Subcutaneous abdominal adipose tissue (tissue), 5 donors: Measurements from ENCODE around the gene TUSC2.
A peak's percentile ranks its signal among the peaks of the same experiment; 100 is the strongest.

ENCODE experiments used
- H3K27ac ChIP-seq: one replicate; pipeline ENCODE4 v1.7.0; 2013; ENCODE audit warnings: low read depth, mild to moderate bottlenecking, inconsistent platforms, low read length, moderate library complexity
- H3K27me3 ChIP-seq, 5 donors: one replicate each; pipeline ENCODE4 v1.7.0; 2013; ENCODE audit warnings: low read length in 5 of 5, inconsistent platforms in 1 of 5; ENCODE audit not compliant: control insufficient read depth in 5 of 5, insufficient read depth in 4 of 5
- H3K36me3 ChIP-seq, 5 donors: one replicate each; pipeline ENCODE4 v1.7.0; 2013; ENCODE audit warnings: low read length in 5 of 5; ENCODE audit not compliant: control insufficient read depth in 5 of 5, insufficient read depth in 5 of 5
- H3K4me1 ChIP-seq, 5 donors: one replicate each; pipeline ENCODE4 v1.7.0; 2013; ENCODE audit warnings: low read length in 5 of 5, mild to moderate bottlenecking in 3 of 5, moderate library complexity in 1 of 5; ENCODE audit not compliant: control insufficient read depth in 5 of 5, insufficient read depth in 5 of 5
- H3K4me3 ChIP-seq, 5 donors: one replicate each; pipeline ENCODE4 v1.7.0; 2013; ENCODE audit warnings: low read length in 5 of 5, low read depth in 1 of 5
- H3K9ac ChIP-seq, 5 donors: one replicate each; pipeline ENCODE4 v1.7.0; 2013; ENCODE audit warnings: low read length in 5 of 5, mild to moderate bottlenecking in 4 of 5, moderate library complexity in 3 of 5
- H3K9me3 ChIP-seq, 5 donors: one replicate each; pipeline ENCODE4 v1.7.0; 2013; ENCODE audit warnings: low read length in 5 of 5; ENCODE audit not compliant: control insufficient read depth in 5 of 5
- donor health status: healthy.
- donor health status: healthy.
- donor health status: healthy.
- donor health status: healthy.
- donor health status: healthy.

Gene TUSC2

GRCh38 chr3:50354850-50355249 is 26.8 kb upstream of the TUSC2 start:
- no peak overlapping the region for H3K4me3 ChIP-seq
- no peaks in the 10 kb centered on the region for H3K9me3 ChIP-seq
- H3K27ac ChIP-seq, result no peak overlapping the region
- H3K4me1 ChIP-seq, result peaks cover 34 to 69% (median 60%) of the 10 kb centered on the region in 5 donors
- H3K9ac ChIP-seq, result no peak overlapping the region
- peaks cover 0 to 47% (median 41%) of the 10 kb centered on the region in 5 donors for H3K36me3 ChIP-seq
- H3K27me3 ChIP-seq, result no peaks in the 10 kb centered on the region

GRCh38 chr3:50354186-50354764 is 26.3 kb upstream of the TUSC2 start:
- no peaks in the 10 kb centered on the region for H3K9me3 ChIP-seq
- no peak overlapping the region for H3K9ac ChIP-seq
- no peak overlapping the region for H3K27ac ChIP-seq
- no peaks in the 10 kb centered on the region for H3K27me3 ChIP-seq
- no peak overlapping the region for H3K4me3 ChIP-seq
- peaks cover 0 to 47% (median 41%) of the 10 kb centered on the region in 5 donors for H3K36me3 ChIP-seq
- H3K4me1 ChIP-seq, result peaks cover 33 to 73% (median 65%) of the 10 kb centered on the region in 5 donors

- Histone ChIP-seq H3K4me1 (peaks cover 33 to 68% (median 58%) of the 10 kb centered on the region in 5 donors), H3K4me3 (no peak overlapping the region), H3K36me3 (peaks cover 0 to 51% (median 46%) of the 10 kb centered on the region in 5 donors), H3K27me3 (no peaks in the 10 kb centered on the region), H3K9ac (peak overlapping the region in 1 of 5 donors; percentile 5), H3K27ac (peak overlapping the region; percentile 16), H3K9me3 (no peaks in the 10 kb centered on the region)
Measured at GRCh38 chr3:50353245-50354004, 25.4 kb upstream of the TUSC2 start.

- H3K4me1 ChIP-seq, result peaks cover 27 to 61% (median 52%) of the 10 kb centered on the region in 5 donors
- H3K9ac ChIP-seq, result no peak overlapping the region
- H3K36me3 ChIP-seq, result peaks cover 0 to 53% (median 51%) of the 10 kb centered on the region in 5 donors
- H3K27me3 ChIP-seq, result no peaks in the 10 kb centered on the region
- H3K4me3 ChIP-seq, result no peak overlapping the region
- no peaks in the 10 kb centered on the region for H3K9me3 ChIP-seq
- peak overlapping the region; percentile 16 for H3K27ac ChIP-seq
Measured at GRCh38 chr3:50352781-50353180, 24.8 kb upstream of the TUSC2 start.

GRCh38 chr3:50351323-50351697 is 23.3 kb upstream of the TUSC2 start:
- Histone ChIP-seq H3K27ac (peak overlapping the region; percentile 86), H3K4me3 (peak overlapping the region; percentile 84 to 99 (median 92)), H3K27me3 (no peaks in the 10 kb centered on the region), H3K9ac (peak overlapping the region in 3 of 5 donors; percentile 76 to 92 (median 89)), H3K36me3 (peaks cover 0 to 51% (median 48%) of the 10 kb centered on the region in 5 donors), H3K4me1 (peaks cover 16 to 47% (median 39%) of the 10 kb centered on the region in 5 donors), H3K9me3 (no peaks in the 10 kb centered on the region)

GRCh38 chr3:50350527-50351322 is 22.7 kb upstream of the TUSC2 start, which contains the start of the genes CYB561D2 and NPRL2:
TSS of gene CYB561D2 (plus strand) at chr3:50350862. CDS start at chr3:50351434, 572 bp downstream.
TSS of gene NPRL2 (minus strand) at chr3:50350775. CDS start at chr3:50350652, 123 bp downstream.
- Histone ChIP-seq H3K9ac (peak within 1 kb of the TSS; percentile 71 to 92 (median 76)), H3K36me3 (peaks cover 0 to 46% (median 44%) of the 10 kb centered on the region in 5 donors), H3K27me3 (no peaks in the 10 kb centered on the region), H3K4me3 (peak within 1 kb of the TSS; percentile 84 to 99 (median 92)), H3K4me1 (peaks cover 11 to 44% (median 36%) of the 10 kb centered on the region in 5 donors), H3K27ac (peak within 1 kb of the TSS; percentile 86), H3K9me3 (no peaks in the 10 kb centered on the region)

GRCh38 chr3:50350213-50350526 is 22.1 kb upstream of the TUSC2 start:
- no peaks in the 10 kb centered on the region for H3K9me3 ChIP-seq
- peak overlapping the region; percentile 86 for H3K27ac ChIP-seq
- H3K4me1 ChIP-seq, result peaks cover 10 to 45% (median 36%) of the 10 kb centered on the region in 5 donors
- H3K27me3 ChIP-seq, result no peaks in the 10 kb centered on the region
- H3K4me3 ChIP-seq, result peak overlapping the region; percentile 82 to 99 (median 92)
- H3K9ac ChIP-seq, result peak overlapping the region; percentile 71 to 92 (median 76)
- H3K36me3 ChIP-seq, result peaks cover 0 to 41% (median 39%) of the 10 kb centered on the region in 5 donors

GRCh38 chr3:50347187-50347813 is 19.3 kb upstream of the TUSC2 start:
- Histone ChIP-seq H3K27ac (no peak overlapping the region), H3K4me1 (peaks cover 12 to 41% (median 37%) of the 10 kb centered on the region in 5 donors), H3K9ac (no peak overlapping the region)

GRCh38 chr3:50345586-50346234 is 17.7 kb upstream of the TUSC2 start, which contains the start of gene ZMYND10:
TSS of gene ZMYND10 (minus strand) at chr3:50345732. CDS start at chr3:50345579, 153 bp downstream.
- Histone ChIP-seq H3K4me3 (peak within 1 kb of the TSS; percentile 11 to 58 (median 48)), H3K36me3 (peaks cover 0 to 17% (median 14%) of the 10 kb centered on the region in 5 donors), H3K9me3 (no peaks in the 10 kb centered on the region), H3K27me3 (no peaks in the 10 kb centered on the region), H3K9ac (peak within 1 kb of the TSS in 2 of 5 donors; percentile 42 to 63), H3K4me1 (peaks cover 6 to 42% (median 40%) of the 10 kb centered on the region in 5 donors), H3K27ac (no peak within 1 kb of the TSS)

More at GRCh38 chr3:50347187-50347813, 19.3 kb upstream of the TUSC2 start:
- H3K4me3 ChIP-seq, result no peak overlapping the region
- peaks cover 0 to 17% (median 14%) of the 10 kb centered on the region in 5 donors for H3K36me3 ChIP-seq
- no peaks in the 10 kb centered on the region for H3K9me3 ChIP-seq
- H3K27me3 ChIP-seq, result no peaks in the 10 kb centered on the region
